Measurements from ENCODE around the gene ANAPC5. TPM values are rescaled to one million over a fixed set of nuclear protein-coding genes. Genes with fewer than 3 reads are reported as not detected.
A peak's percentile ranks its signal among the peaks of the same experiment; 100 is the strongest.

Gene ANAPC5
- total RNA-seq, 1 donor from 2014 or later = 65.1 TPM

DNA sequence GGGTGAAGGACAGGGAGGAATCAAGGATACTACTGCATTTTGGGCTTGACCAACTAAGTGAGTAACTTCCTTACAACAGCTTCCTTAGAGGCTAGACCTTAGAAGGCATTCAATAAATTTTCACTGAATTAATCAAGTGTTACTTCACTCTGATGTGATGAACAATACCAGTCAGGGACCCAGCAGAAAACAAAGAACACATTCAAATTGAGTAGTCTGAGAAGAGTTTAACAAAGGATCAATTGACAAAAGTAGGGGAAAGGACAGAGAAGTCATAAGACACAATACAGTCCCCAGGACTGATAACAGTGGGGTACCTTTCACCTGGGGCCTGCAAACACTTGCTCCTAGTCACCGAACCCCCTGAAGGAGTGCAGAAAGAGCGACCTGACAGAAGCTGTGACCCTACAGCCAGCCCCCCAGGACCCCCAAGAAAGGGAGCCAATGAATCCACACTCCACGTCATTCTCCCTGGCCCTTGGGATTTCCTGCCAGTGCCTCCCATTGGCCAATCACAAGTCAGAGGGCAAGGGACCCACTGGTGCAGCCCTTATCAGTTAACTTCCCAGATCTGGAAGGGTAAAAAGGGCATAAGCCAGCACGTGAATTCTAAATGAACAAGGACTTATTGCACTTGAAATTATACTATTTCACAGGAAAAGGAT lies 6.9 kb downstream of the ANAPC5 start:
- intact Hi-C loops (cut with micrococcal nuclease) = no loop called here
- peaks cover 73% of the 10 kb centered on the region for H3K36me3 ChIP-seq
- DNase-seq = no peak

DNA sequence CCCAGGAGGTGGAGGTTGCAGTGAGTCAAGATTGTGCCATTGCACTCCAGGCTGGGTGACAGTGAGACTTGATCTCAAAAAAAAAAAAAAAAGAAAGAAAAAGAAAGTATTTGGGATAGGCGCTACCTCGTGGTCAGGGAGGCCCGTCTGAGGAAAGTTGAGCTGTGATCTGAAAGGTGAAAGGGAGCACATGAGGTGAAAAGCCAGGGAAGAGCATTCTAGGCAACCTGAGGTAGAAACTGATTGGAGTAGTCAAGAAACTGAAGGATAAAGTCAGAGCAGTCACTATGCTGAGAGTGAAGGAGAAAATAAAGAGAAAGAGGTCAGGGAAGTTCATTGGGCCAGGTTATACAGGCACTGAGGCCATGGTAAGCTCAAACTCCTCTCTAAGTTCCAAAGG lies 7.7 kb downstream of the ANAPC5 start:
- Histone ChIP-seq H3K27me3 (ENCODE audit: low read depth) (no peaks in the 10 kb centered on the region), H3K4me3 (no peak overlapping the region), H3K27ac (replicated peaks) (no peak overlapping the region), H3K4me1 (peaks cover 10% of the 10 kb centered on the region), H3K9me3 (replicated peaks) (no peaks in the 10 kb centered on the region), H3K36me3 (peaks cover 80% of the 10 kb centered on the region)
- TF ChIP-seq, protein P1, sequence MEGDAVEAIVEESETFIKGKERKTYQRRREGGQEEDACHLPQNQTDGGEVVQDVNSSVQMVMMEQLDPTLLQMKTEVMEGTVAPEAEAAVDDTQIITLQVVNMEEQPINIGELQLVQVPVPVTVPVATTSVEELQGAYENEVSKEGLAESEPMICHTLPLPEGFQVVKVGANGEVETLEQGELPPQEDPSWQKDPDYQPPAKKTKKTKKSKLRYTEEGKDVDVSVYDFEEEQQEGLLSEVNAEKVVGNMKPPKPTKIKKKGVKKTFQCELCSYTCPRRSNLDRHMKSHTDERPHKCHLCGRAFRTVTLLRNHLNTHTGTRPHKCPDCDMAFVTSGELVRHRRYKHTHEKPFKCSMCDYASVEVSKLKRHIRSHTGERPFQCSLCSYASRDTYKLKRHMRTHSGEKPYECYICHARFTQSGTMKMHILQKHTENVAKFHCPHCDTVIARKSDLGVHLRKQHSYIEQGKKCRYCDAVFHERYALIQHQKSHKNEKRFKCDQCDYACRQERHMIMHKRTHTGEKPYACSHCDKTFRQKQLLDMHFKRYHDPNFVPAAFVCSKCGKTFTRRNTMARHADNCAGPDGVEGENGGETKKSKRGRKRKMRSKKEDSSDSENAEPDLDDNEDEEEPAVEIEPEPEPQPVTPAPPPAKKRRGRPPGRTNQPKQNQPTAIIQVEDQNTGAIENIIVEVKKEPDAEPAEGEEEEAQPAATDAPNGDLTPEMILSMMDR (IDR thresholded peaks at IDR 0.05; ENCODE audit: borderline replicate concordance) = no peak
- intact Hi-C loops (cut with micrococcal nuclease) = no loop called here
- DNase-seq = no peak

More for the DNA sequence above, 6.9 kb downstream of the ANAPC5 start:
- no peaks in the 10 kb centered on the region for H3K27me3 ChIP-seq (ENCODE audit: low read depth)
- no peak overlapping the region for H3K4me3 ChIP-seq
- TF ChIP-seq, protein P1 (IDR thresholded peaks at IDR 0.05; ENCODE audit: borderline replicate concordance) = no peak
- no peak overlapping the region for H3K27ac ChIP-seq (replicated peaks)
- H3K9me3 ChIP-seq (replicated peaks) = no peaks in the 10 kb centered on the region
- peaks cover 18% of the 10 kb centered on the region for H3K4me1 ChIP-seq

DNA sequence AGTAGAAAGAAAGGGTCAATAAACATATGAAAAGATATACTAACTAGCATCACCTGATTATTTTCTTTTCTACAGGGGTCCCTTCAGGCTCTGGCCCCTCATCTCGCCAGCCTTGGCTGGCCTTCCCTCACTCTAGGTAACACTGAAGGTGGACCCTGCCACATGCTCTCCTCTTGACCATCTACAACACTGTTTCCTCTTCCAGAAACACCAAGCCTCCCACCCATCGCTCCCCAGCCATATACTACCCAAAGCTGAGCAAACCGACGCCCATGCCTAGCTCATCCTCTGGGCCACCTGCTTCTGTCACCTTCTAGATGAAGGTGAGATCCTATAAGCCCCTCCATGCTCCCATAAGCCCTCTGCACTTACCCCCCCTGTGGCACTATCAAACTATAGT lies 14.8 kb downstream of the ANAPC5 start:
- intact Hi-C loops (cut with micrococcal nuclease) = loop anchor here (10.0 kb wide), 1 partner anchor 107 kb away; no protein-coding TSS in a partner anchor
- H3K4me1 ChIP-seq = no peaks in the 10 kb centered on the region
- TF ChIP-seq, protein P1 (IDR thresholded peaks at IDR 0.05; ENCODE audit: borderline replicate concordance) = no peak
- H3K27ac ChIP-seq (replicated peaks) = no peak overlapping the region
- no peak for DNase-seq
- H3K27me3 ChIP-seq (ENCODE audit: low read depth) = no peaks in the 10 kb centered on the region
- H3K9me3 ChIP-seq (replicated peaks) = no peaks in the 10 kb centered on the region
- H3K4me3 ChIP-seq = no peak overlapping the region
- H3K36me3 ChIP-seq = peaks cover 78% of the 10 kb centered on the region

DNA sequence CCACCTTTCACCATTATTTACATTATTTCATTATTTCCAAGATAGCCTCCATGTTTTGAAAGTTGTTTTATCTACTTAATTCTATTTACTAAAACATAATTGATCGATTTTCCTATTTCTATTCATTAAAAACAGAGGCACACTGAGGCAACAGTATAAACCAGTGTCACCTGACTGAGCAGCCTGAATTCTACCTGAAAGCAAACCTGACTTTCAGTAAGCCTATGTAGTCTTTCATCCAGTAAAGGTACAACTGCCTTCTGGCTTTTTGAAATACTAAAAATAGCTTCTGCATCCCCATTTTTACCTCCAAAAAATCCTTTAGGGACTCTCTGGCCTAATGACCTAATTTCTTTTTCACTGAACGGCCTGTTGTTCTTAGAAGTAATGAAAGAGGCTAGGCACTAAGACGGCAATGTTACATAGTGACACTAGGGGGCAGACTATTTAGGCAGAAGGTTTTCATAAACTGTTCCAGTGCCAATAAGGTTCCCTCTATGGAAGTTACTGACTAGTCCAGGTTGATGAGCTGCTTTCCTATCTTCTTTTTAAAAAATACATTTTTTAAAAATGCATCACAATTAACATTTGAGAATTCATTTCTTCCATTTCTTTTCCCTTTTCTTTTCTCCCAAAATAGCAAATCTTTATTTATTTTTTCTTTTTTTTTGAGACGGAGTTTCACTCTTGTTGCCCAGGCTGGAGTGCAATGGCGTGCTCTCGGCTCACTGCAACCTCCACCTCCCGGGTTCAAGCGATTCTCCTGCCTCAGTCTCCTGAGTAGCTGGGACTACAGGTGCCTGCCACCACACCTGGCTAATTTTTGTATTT lies 17.5 kb downstream of the ANAPC5 start:
- no peak overlapping the region for H3K4me3 ChIP-seq
- H3K9me3 ChIP-seq (replicated peaks) = no peaks in the 10 kb centered on the region
- no peaks in the 10 kb centered on the region for H3K4me1 ChIP-seq
- TF ChIP-seq, protein P1 (IDR thresholded peaks at IDR 0.05; ENCODE audit: borderline replicate concordance) = peak; percentile 92
- H3K36me3 ChIP-seq = peaks cover 81% of the 10 kb centered on the region
- DNase-seq = no peak
- no peak overlapping the region for H3K27ac ChIP-seq (replicated peaks)
- intact Hi-C loops (cut with micrococcal nuclease) = loop anchor here (10.0 kb wide), 1 partner anchor 110 kb away; no protein-coding TSS in a partner anchor
- H3K27me3 ChIP-seq (ENCODE audit: low read depth) = no peaks in the 10 kb centered on the region

DNA sequence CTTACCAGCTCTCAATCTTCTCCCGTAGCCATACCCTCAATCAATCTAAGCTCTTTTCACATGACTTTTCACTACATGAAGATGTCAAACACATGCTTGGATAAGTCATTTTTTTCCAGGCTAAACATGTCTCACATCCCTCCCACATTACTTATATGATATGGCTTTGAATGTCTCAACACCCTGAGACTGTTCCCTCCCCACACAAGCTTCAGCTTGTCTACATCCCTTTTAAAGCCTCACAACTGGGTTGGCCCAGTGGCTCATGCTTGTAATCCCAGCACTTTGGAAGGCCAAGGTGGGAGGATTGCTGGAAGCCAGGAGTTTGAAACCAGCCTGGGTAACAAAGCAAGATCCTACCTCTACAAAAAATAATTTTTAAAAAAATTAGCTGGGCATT lies 18.5 kb downstream of the ANAPC5 start:
- Histone ChIP-seq H3K27me3 (ENCODE audit: low read depth) (no peaks in the 10 kb centered on the region), H3K27ac (replicated peaks) (no peak overlapping the region), H3K4me1 (no peaks in the 10 kb centered on the region), H3K9me3 (replicated peaks) (no peaks in the 10 kb centered on the region), H3K4me3 (no peak overlapping the region), H3K36me3 (peaks cover 81% of the 10 kb centered on the region)
- intact Hi-C loops (cut with micrococcal nuclease) = loop anchor here (10.0 kb wide), 1 partner anchor 111 kb away; no protein-coding TSS in a partner anchor
- no peak for DNase-seq
- TF ChIP-seq, protein P1 (IDR thresholded peaks at IDR 0.05; ENCODE audit: borderline replicate concordance) = no peak

Measured in left ventricle myocardium inferior (tissue), 1 donor.